ENCODE results near the gene SPATC1L.
"Not testable (repeated sequence)": the region's sequence is repeated elsewhere in the genome, so short reads cannot be mapped to it uniquely, and the experiment has no call there.

The SPATC1L gene

DNA sequence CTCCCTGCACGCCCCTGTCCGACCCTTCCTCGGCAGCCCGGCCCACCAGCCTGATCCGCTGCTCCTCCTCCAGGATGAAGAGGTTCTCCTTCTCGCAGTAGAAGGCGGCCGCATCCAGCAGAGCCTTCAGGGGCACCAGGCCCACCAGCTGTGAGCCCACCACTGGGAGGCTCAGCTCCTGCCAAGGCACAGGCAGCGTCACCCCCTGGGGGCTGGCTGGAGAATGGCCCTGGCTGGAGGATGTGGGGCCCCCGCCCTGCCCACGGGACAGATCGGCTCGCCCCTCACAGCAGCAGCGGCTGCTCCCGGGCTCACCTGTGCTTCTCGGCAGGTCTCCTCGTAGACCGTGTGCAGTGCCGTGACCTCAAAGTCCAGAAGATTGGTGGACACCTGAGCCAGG is 34.2 kb downstream of the SPATC1L start:
- no peaks in the 10 kb centered on the region for H3K27me3 ChIP-seq
- no peak overlapping the region for H3K4me3 ChIP-seq (ENCODE audit: low read depth, low read length)
- no peaks in the 10 kb centered on the region for H3K9me3 ChIP-seq
- TF ChIP-seq, protein P1, sequence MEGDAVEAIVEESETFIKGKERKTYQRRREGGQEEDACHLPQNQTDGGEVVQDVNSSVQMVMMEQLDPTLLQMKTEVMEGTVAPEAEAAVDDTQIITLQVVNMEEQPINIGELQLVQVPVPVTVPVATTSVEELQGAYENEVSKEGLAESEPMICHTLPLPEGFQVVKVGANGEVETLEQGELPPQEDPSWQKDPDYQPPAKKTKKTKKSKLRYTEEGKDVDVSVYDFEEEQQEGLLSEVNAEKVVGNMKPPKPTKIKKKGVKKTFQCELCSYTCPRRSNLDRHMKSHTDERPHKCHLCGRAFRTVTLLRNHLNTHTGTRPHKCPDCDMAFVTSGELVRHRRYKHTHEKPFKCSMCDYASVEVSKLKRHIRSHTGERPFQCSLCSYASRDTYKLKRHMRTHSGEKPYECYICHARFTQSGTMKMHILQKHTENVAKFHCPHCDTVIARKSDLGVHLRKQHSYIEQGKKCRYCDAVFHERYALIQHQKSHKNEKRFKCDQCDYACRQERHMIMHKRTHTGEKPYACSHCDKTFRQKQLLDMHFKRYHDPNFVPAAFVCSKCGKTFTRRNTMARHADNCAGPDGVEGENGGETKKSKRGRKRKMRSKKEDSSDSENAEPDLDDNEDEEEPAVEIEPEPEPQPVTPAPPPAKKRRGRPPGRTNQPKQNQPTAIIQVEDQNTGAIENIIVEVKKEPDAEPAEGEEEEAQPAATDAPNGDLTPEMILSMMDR (IDR thresholded peaks at IDR 0.05; ENCODE audit: low read depth, low read length), result no peak
- DNase-seq, result peak; percentile 15
- no peaks in the 10 kb centered on the region for H3K36me3 ChIP-seq
- H3K4me1 ChIP-seq, result peaks cover 10% of the 10 kb centered on the region

GRCh38 chr21:46149205-46149901 is 34.9 kb downstream of the SPATC1L start:
- H3K4me1 ChIP-seq, result peaks cover 10% of the 10 kb centered on the region
- no peaks in the 10 kb centered on the region for H3K9me3 ChIP-seq
- no peaks in the 10 kb centered on the region for H3K36me3 ChIP-seq
- no peak overlapping the region for H3K4me3 ChIP-seq (ENCODE audit: low read depth, low read length)
- H3K27me3 ChIP-seq, result no peaks in the 10 kb centered on the region
- TF ChIP-seq, protein P1 (IDR thresholded peaks at IDR 0.05; ENCODE audit: low read depth, low read length), result no peak
- peak; percentile 3 for DNase-seq

DNA sequence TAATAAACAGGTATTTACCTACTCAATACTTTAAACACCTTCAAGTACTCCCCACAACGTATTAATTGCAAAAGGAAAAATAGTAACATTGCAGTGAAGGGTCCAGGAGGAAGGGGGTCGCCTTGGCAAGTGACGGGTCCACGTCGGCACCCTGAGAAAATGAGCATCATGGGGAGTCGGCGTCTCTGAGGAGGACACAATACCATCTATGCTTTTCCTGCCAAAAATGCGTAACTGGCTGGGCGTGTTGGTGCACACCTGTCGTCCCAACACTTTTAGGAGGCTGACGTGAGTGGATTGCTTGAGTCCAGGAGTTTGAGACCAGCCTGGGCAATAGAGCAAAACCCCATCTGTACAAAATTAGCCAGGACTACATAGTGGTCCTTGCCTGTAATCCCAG is 36.2 kb downstream of the SPATC1L start:
- Histone ChIP-seq H3K9me3 (no peaks in the 10 kb centered on the region), H3K4me1 (peaks cover 6% of the 10 kb centered on the region; the same call in 1 of the 2 replicates), H3K36me3 (no peaks in the 10 kb centered on the region), H3K27me3 (no peaks in the 10 kb centered on the region), H3K4me3 (ENCODE audit: low read depth, low read length) (no peak overlapping the region)
- no peak for DNase-seq
- TF ChIP-seq, protein P1 (IDR thresholded peaks at IDR 0.05; ENCODE audit: low read depth, low read length), result no peak

- H3K4me3 ChIP-seq (ENCODE audit: low read depth, low read length); H3K4me1 ChIP-seq; H3K36me3 ChIP-seq; H3K27me3 ChIP-seq; H3K9me3 ChIP-seq: not testable (repeated sequence)
- TF ChIP-seq, protein P1 (IDR thresholded peaks at IDR 0.05; ENCODE audit: low read depth, low read length), result peak; percentile 85
- peak; percentile 74 for DNase-seq
Measured at GRCh38 chr21:46147429-46147828, 36.8 kb downstream of the SPATC1L start.

- peaks cover 6% of the 10 kb centered on the region; the same call in 1 of the 2 replicates for H3K4me1 ChIP-seq
- peak; percentile 28 for DNase-seq
- TF ChIP-seq, protein P1 (IDR thresholded peaks at IDR 0.05; ENCODE audit: low read depth, low read length), result no peak
Measured at GRCh38 chr21:46146856-46147255, 37.4 kb downstream of the SPATC1L start.

More at GRCh38 chr21:46146856-46147255, 37.4 kb downstream of the SPATC1L start:
- Histone ChIP-seq H3K27me3 (no peaks in the 10 kb centered on the region), H3K9me3 (0 out of 2 replicates have a peak, but pooled peaks cover 5% of the 10 kb centered on the region), H3K36me3 (no peaks in the 10 kb centered on the region), H3K4me3 (ENCODE audit: low read depth, low read length) (no peak overlapping the region)
